Fibroblast of peridontal ligament (primary cell): ENCODE data around the gene DNAH7.
"Not testable (repeated sequence)": the region's sequence is repeated elsewhere in the genome, so short reads cannot be mapped to it uniquely, and the experiment has no call there.

ENCODE experiments used
- DNase-seq: peaks from one replicate; pipeline ENCODE4 v3.0.0-alpha.2; 2010; ENCODE audit errors: extremely low read depth

DNAH7 gene

DNA sequence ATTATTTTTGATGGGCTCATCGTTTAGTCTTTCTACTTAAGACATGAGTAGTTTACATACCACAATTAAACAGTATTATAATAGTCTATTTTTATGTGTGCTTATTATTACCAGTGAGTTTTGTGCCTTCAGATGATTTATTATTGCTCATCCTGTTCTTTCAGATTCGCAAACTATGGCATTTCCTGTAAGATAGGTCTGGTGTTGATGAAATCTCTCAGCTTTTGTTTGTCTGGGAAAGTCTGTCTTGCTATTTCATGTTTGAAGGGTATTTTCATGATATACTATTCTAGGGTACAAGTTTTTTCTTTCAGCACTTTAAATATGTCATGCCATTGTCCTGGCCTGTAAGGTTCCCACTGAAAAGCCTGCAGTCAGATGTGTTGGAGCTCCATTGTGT lies 101.3 kb downstream of the DNAH7 start:
- DNase-seq: no peak

DNA sequence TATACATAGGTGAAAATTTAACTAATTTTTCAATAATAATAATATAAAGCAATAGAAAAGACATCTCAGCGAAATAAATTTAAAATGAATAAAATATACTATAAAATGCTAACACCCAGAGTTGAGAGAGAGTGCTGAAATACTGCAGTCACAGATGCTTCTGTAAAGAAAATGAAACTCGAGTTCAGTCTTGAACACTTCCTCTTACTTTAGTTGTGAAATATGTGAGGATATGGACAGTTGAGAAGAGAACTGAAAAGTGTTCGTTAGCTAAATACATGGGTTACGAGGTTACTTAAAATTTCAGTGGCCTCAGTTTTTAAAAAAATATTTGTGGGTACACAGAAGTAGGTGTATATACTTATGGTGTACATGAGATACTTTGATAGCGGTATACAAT lies 106.8 kb downstream of the DNAH7 start:
- DNase-seq: no peak

DNA sequence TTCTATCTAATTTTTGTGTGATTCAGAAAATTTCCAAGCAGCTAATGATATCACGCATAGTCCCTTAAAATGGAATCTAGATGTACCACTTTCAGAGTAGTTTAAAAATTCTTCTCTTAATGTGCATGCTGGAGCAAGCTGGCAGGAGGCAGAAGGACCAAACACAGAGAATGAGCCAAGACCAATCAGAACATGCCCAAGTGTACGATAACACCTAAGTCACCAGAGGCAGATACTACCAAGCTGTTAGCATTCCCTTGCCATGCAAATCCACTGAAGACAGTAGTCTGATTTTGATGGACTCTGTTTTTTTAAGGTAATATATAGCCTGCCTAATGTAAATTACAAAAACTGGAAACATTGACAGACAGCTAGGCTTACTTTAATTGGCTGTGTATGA lies 109.3 kb downstream of the DNAH7 start:
- DNase-seq: no peak

DNA sequence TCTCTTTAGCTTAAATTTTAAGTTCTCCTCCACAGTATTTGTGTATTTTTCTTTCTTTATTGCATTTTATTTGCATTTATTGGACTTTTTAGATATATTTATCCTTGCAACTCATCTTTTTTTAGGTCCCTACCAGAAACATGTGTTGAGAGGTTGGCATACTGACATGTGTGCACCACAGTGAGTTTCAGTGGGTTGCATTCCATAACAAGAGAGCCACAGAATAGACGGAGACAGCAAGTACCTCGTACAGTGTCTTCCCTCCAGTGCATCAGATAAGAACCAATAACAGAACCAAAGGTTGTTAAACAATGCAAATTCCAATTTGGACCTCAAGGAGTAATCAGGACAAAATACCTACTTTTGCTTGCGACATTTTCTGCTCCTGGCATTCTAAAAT lies 111.9 kb downstream of the DNAH7 start:
- no peak for DNase-seq

DNA sequence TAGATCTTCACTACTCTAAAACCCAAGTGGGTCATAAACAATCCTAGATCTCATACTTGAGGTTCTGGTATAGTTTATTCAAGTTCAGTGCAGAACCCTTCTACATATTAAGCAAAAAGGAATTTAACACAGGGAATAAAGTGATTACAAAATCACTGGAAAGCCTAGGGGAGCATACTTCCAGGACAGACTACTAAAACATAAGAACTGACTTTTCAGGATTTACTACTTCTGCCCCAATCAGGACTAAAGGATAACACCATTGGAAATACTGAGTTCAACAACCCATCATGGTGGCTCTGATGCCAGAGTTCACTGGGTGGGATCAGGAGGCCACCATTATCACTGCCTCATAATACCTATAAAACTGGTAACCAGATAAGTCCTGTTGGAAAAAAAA lies 123.6 kb downstream of the DNAH7 start:
- peak; percentile 15 for DNase-seq

DNA sequence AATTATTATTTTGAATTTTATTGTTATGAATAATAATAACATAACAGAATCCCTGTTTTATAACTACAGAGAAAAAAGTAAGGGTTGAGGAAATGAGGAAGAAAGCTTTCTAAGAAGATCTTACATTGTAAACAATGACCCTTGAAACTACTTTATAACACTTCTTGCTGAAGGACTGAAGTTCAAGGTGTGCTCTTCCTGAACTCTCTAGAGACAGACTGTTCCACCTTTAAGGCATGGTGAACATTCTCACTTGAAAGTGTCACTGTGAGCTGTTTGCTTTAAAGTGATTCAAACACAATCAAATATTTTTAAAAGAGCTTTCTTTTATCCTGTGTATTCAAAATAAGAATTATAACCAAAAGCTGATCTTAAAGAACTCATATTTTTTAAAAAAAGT lies 131.5 kb downstream of the DNAH7 start:
- DNase-seq: no peak

DNA sequence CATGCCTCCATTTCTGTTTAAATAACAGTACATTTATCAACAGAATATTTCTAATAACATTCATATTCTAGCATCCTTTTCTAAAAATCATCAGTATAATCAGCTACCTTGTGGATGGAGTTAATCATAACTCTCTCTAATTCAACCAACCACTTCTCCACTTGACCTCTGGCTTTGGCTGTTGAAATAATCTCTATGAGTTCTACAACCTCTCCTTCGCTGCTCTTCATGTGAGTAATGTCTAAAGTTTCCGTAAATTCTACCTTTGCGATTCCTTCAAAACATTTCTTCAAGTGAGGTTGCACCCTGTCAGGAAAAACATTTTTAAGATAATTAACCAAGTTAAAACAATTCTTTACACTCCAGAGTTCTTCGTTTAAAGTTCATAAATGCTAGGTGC lies 134.2 kb downstream of the DNAH7 start:
- no peak for DNase-seq

DNA sequence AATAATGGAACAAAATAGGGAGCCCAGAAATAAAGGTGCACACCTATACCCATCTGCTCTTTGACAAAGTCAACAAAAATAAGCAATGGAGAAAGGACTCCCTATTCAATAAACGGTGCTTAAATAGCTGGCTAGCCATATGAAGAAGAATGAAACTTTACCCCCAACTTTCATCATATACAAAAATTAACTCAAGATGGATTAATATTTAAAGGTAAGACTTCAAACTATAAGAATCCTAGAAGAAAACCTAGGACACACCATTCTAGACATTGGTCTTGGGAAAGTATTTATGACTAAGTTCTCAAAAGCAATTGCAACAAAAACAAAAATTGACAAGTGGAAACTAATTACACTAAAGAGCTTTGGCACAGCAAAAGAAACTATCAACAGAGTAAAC lies 139.1 kb downstream of the DNAH7 start:
- no peak for DNase-seq

DNA sequence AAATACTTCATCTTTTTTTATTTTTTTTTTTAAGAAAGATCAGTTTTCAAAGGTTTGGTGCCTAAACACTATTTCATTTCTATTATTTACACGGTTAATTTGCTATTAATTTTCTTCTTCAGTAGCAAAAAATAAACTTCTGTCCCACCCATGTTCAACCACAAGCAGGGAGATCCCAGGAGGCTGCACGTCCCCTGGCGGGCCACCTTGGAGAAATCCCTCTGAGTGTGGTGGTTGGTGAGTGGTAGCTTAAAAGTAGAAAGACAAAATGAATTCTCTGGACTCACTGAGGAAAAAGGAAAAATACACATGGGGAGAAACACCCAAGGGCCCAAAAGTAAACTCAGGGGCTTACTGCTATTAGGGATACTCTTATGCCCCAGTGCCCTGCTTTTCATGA lies 143.5 kb downstream of the DNAH7 start:
- no peak for DNase-seq

DNA sequence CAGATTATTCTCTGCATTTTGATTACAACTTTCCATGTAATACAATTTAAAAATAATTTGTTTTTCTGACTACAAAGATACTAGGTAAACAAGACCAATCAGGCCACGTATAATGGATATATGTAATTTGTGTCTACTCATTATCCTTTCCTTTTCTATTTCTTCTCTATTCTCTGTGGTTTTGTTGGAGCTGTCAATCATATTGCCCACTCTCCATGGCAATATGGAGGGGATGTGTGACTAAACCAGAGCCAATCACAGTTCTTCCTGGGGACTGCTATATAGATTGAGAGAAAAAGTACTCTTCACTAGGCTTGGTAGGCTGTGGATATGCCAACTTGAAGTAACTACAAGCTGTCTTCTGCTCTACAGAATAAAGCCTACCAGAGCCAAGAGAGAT lies 144.7 kb downstream of the DNAH7 start:
- DNase-seq: no peak

DNA sequence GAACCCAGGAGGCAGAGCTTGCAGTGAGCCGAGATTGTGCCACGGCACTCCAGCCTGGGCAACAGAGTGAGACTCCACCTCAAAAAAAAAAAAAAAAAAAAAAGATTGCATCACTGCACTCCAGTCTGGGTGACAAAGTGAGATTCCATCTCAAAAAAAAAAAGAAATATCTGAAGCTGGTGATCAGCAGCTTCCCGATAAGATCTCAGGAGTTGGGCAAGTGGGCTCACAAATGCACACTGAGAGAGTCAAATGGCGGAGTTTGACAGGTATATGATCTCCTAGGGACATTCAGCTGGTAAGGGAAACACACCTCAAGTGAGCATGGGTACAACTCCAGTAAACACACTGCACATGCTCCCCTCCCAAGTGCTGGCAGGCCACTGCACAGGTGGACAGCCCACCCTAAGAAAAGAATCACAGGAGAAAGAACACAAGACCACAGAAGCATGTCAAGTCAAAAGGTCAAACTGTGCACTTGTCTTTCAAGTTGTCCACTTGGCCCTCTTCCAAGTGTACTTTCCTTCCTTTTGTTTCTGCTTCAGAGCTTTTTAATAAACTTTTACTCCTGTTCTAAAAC lies 151.5 kb downstream of the DNAH7 start:
- not testable (repeated sequence) for DNase-seq

DNA sequence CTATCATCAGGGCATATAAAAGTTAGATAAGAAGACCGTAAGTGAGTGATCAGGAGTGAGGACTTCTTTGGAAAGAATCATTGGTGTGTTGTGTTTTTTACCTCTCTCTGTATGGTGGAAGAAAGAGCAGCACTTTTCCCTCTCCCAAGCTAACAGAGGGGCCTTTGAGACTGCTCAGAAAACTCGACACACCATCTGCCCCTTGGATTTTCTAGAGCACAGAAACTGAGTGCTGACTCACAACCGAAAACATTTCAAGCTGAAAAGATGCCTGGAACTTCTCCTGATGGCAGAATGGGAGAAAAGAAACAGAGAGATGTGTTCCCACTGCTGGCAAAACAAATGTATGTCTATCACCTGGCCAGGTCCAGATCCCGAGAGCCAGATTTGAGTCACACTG lies 156.6 kb downstream of the DNAH7 start:
- DNase-seq: peak; percentile 23

DNA sequence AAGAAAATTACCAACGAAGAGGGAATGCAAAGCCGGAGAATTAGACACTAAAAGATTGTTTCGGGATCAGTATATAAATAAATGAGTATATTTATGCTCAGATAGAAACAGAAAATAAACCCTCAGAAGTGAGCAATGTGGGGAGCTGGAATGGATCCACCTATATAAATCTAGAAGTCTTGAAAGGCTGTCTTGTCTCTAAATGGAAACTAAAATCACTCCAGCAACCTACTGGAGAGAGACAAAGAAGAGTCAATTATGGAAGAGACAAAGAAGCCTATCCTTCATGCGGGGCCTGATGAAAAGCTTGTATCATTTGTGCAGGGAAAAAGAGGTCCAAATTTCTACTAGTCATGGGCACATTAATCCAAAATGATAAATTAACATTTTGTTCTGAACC lies 158.1 kb downstream of the DNAH7 start:
- no peak for DNase-seq

DNA sequence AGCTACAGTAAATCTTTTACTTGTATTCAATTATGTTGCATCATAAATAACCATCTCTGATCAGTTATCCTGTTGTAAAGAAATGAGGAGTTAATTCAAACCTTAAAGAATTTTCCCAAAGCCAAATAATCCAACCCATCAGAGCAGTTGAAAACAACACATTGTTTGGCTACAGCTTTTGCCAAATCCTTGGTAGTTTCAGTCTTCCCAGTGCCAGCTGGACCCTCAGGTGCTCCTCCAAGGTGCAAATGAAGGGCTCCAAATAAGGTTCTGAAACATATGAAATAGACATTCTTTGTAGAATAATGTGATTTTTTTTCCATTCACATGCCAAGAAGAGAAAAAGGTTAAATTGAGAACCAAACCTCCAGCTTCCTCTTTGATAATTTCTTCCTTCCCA lies 158.7 kb downstream of the DNAH7 start:
- DNase-seq: no peak

DNA sequence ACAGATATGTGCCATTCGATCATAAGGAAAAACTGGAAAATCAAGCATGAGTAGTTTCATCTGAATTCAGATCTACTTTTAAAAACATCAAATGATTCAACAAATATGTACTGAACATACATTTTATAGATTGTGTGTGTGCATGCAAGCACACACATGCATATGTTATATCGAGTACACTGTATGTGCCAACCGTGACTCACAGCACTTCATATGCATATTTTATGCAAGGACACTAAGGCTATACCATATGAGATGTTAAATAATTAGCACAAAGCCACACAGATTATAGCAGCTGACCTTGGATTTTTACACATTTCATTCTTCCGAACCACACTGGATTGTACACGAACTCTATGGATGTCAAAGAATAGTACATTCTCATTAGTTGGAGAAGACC lies 161.2 kb downstream of the DNAH7 start:
- no peak for DNase-seq

DNA sequence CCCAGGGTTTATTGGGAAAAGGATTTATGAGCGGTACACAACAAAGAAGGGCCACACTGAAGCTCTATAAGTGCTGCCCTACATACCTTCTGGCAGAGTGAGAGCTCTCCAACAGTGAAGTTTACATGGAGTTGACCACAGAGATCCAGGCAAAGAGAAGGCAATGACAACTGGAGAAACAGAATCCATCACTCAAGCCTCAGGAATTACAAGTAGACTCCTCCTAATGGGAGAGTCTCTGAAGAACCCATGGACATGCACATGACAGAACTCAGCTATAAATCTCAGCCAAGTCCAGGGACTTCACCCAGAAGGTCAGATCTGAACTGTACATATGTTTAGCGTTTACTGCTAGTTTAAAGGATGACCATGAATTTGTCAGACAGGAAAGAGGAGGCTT lies 164.7 kb downstream of the DNAH7 start:
- DNase-seq: peak; percentile 32

DNA sequence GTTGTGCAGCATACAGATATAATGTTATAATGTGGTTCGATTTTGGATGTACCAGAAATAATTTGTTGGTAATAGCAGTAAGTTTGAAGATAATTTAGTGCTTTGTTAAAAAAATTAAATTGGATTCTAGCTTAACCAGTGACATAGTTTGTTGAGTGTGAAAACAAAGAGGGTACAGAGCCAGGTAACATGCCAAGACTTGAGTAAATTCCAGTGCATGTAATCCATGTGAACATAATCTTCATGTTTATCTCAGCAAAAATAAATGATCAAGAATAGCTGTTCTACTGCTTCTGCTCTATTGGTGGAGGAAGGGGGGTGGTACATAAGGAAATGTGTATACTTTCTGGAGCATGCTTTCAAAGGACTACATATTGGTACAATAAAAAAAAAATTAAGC lies 165.8 kb downstream of the DNAH7 start:
- DNase-seq: no peak

DNA sequence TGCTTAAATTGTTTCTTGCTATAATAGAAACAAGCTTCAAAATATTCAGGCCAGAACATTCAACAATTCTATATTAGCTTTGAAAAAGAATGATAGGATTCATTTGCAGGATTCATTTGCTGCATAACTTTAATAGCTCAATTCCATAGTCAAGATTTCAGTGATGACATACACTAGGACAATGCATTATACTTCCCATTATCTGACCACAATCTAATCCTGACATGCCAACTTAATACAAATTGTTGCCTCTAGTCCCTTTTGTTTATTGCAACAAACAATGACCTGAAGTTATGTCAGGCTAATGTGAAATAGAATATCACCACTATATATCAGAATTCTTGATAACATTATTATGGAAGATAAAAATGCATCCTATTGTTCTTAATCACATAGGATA lies 169.4 kb downstream of the DNAH7 start:
- peak; percentile 5 for DNase-seq

DNA sequence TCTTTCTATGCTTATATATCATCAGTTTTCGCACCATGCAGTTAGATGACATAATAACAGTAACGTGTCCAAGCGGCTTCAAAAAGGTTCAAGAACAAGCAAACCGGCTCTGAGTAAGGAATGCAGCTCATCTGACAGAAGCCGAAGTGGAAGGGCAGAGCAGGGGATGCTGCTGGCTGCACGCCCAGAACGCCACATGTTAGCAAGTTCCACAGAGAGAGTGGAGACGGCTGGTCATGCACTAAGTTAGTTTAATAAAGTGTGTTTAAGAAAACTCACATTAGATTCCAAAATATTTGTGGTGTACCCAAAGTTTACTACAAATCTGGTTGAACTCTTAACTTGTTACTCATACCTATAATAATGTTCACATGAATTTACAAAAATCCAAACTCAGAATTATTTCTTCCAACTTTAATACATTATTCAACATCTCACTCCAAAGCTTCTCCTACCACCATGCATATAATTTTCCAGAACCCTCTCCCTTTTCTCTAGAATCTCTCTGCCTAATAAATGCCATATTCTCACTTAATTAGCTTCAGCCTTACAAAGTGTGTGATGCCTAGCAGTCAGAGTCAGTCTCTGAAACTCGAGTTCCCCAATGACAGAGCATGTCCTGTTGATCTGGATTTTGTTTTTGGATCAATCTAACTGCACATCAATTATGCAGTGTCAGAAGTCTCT lies 170.0 kb downstream of the DNAH7 start:
- peak; percentile 100 for DNase-seq

DNA sequence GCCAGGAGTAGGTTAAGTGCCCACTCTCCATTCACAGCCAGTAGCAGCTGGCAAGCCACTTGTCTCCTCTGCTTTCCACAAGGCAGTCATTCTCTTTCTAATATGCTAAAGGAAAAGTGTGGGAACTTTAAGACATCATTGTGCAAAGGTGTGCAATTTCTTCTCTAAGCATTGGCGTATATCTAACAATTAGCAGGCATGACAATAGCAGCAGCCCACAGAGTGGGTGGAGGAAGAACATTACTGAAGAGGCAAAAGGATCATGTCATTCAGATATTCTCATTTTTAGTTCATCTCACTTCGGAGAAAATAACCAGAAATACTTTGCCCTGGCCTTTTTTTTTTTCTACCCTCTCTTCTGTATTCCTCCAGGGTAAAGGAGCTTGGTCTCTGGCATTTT lies 177.6 kb downstream of the DNAH7 start:
- no peak for DNase-seq

DNA sequence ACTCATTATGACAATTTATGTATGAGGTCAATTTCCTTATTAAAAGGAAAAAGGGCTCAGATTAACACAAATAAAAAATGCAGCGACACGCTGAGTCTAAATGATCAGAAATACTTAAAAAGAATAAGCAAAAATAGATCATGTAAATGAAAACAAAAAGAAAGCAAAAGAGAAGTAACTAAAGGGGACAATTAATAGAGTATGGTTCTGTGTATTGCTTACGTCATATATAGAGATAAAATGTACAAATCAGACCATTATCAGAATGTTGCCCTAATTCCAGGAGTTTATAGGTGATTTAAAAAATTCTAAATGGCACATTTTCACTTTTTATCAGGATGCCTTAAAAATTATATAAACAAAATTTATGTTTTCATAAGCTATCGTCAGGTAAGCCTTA lies 189.5 kb downstream of the DNAH7 start:
- DNase-seq: no peak

DNA sequence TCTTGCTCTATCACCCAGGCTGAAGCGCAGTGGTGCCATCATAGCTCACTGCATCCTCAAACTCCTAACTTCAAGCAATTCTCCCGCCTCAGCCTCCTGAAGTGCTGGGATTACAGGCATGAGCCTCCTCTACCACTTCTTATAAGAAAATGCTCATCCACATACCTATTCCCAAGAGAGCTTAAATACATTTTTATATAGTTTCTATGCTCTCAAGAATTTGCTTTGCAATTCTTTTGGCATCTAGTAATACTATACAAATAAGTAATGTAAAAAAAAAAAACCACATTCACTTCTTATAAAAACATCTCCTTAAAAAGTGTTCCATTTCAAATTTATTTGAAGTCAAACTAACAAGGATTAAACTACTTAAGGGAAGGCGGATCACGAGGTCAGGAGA lies 197.3 kb downstream of the DNAH7 start:
- peak; percentile 43 for DNase-seq

DNA sequence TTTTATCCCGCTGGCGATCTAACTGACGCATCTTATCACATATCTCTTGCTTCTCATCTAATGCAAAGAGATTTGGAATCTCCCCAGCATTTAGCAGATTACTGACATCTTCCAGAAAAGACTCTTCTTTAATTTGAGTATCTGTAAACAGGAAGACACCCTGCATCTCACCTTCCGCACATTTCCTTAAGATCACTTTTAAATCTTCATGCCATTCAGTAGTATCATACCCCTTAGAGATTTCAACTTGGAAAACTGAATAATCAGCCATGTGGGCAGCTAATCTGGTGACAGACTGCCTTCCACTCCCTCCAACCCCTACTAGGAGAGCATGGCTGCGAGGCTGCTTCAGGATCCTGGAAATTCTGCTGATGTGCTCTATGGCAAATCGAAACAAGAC lies 204.3 kb downstream of the DNAH7 start:
- no peak for DNase-seq

DNA sequence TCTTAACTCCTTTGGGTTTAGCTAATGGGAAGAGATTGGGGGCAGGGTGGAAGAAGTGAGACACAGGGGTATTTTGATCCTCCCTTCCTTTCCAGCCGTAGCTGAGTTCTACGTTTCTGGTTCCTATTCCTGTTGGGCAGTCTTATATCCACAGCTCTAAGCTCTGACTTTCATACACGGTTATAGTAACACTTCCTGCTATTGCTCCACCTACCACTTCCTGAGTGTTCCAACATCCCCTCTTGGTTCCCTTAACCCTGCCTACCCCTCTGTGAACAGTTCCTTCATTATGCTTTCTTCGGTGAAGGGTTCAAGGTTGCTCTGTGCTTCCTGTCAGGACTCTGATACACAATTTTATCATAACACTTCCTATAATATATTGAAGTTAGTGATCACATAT lies 205.1 kb downstream of the DNAH7 start:
- no peak for DNase-seq
